Measurements from ENCODE around the gene TUBG2. TPM values are rescaled to one million over a fixed set of nuclear protein-coding genes. Genes with fewer than 3 reads are reported as not detected.
"Not testable (repeated sequence)": the region's sequence is repeated elsewhere in the genome, so short reads cannot be mapped to it uniquely, and the experiment has no call there.

The TUBG2 gene
- total RNA-seq, 1 experiment from 2014 or later: 20.9 TPM

DNA sequence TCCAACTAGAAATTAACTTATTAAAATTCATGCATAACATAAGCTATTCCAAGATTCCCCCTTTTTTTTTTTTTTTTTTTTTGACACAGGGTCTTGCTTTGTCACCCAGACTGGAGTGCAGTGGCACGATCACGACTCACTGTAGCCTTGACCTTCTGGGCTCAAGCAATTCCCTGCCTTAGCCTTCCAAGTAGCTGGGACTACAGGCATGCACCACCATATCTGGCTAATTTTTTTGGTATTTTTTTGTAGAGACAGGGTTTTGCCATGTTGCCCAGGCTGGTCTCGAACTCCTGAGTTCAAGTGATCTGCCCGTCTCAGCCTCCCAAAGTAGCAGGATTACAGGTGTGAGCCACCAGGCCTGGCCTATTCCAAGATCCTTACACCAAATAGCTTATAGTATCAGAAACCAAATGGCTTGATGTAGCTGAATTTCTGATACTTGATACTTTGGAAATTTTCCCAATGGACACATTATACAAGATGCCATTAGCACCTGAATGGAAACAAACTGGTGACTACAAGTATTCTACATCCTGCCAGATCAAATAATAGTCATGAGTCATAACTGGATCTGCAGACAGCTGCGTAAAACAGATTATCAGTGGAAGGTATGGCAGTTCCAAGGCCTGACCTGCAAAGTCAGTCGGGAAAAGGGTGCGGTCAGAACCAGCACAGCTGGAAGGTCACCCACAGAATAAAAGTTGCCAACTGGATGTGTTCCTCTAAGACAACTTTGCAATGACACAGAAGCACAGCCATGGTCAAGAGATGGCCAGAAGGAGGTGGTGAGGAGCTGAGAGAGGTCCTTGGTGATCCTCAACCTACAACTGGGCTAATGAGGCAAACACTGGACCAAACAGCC lies 35.1 kb upstream of the TUBG2 start (continued):
- no peak for TF ChIP-seq REST (IDR thresholded peaks at IDR 0.05; ENCODE audit: low read depth)
- peak; percentile 72 for TF ChIP-seq FOSL1 (IDR thresholded peaks at IDR 0.05; ENCODE audit: low read depth)
- TF ChIP-seq RAD21 (IDR thresholded peaks at IDR 0.05; ENCODE audit: low read depth): peak; percentile 48; the same call in 1 of the 2 replicates
- peak; percentile 71; the same call in 1 of the 2 replicates for TF ChIP-seq CBX3 (IDR thresholded peaks at IDR 0.05; ENCODE audit: low read depth)
- no peak for TF ChIP-seq SRF (IDR thresholded peaks at IDR 0.05; ENCODE audit: low read depth)
- TF ChIP-seq EZH2phosphoT487 (IDR thresholded peaks at IDR 0.05; ENCODE audit: borderline replicate concordance): no peak
- no peak for TF ChIP-seq YY1 (IDR thresholded peaks at IDR 0.05; ENCODE audit: extremely low read depth, insufficient replicate concordance, low read depth, low read length)
- no peak for TF ChIP-seq EZH2 (IDR thresholded peaks at IDR 0.05)
- TF ChIP-seq TCF7L2 (IDR thresholded peaks at IDR 0.05; ENCODE audit: borderline replicate concordance, extremely low read depth, insufficient read depth, insufficient read length): peak; percentile 56
- no peak for TF ChIP-seq ELF1 (IDR thresholded peaks at IDR 0.05; ENCODE audit: borderline replicate concordance, low read depth)

DNA sequence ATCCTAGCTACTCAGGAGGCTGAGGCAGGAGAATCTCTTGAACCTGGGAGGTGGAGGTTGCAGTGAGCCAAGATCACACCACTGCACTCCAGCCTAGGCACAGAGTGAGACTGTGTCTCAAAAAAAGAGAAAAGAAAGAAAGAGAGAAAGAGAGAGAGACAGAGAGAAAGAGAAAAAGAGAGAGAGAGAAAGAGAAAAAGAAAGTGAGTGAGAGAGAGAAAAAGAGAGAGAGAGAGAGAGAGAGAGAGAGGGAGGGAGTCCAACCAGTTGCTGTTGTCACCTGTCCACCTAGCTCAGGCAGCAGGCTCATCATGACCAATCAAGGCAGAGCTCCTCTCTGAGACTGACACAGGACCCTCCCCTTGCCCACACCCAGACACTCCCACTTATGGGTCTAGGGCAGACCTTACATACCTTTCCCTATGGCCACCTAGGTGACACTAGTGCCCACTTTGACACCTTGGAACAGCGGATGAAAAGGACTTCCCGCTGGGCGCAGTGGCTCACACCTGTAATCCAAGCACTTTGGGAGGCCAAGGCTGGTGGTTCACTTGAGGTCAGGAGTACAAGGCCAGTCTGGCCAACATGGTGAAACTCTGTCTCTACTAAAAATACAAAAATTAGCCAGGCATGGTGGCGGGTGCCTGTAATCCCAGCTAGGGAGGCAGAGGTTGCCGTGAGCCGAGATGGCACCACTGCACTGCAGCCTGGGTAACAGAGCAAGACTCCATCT lies 31.9 kb upstream of the TUBG2 start:
- H2AFZ ChIP-seq (ENCODE audit: low read depth, low read length, poor library complexity, severe bottlenecking); H3K79me2 ChIP-seq (ENCODE audit: insufficient read depth, low read length); H3K4me2 ChIP-seq (ENCODE audit: low read length); H3K36me3 ChIP-seq (ENCODE audit: control insufficient read depth in 1 of 2, insufficient read depth in 2 of 2, low read length in 2 of 2); H3K27ac ChIP-seq (ENCODE audit: low read depth, low read length); H3K9ac ChIP-seq (ENCODE audit: low read length); intact Hi-C loops (cut with micrococcal nuclease); H3K9me2 ChIP-seq (ENCODE audit: insufficient read depth); BruUV-seq (replicated peaks); CTCF ChIA-PET; H4K20me1 ChIP-seq (ENCODE audit: insufficient read depth); H3K9me3 ChIP-seq (ENCODE audit: control insufficient read depth in 1 of 2, insufficient read depth in 1 of 2, low read depth in 1 of 2, low read length in 2 of 2); DNase-seq (ENCODE audit: low read depth, low spot score); H3K4me3 ChIP-seq (replicated peaks in 1 of 2; ENCODE audit: low read depth in 1 of 2, low read length in 2 of 2); H3K27me3 ChIP-seq (ENCODE audit: insufficient read depth, low read length): not testable (repeated sequence)
- H3K4me1 ChIP-seq (ENCODE audit: control insufficient read depth in 1 of 2, insufficient read depth in 2 of 2, low read length in 2 of 2): peaks cover 13 to 20% of the 10 kb centered on the region in 2 experiments
- RAD21 ChIA-PET (ENCODE audit: low non-redundant PET in 1 of 2, low total read pairs in 2 of 2, uncharacterized antibody in 2 of 2, unreplicated experiment in 2 of 2): interaction anchor here in 1 of 2 experiments (0.6 kb wide), 1 partner anchor 50 kb away, joined by 3 read pairs; the partner anchor contains the start of gene PLEKHH3
- POLR2A ChIA-PET: interaction anchor here (0.5 to 0.6 kb wide), 2 partner anchors 15 to 20 kb away, joined by 3 to 4 read pairs; no protein-coding TSS in a partner anchor
- peak; percentile 61 for ATAC-seq
